Pancreas (tissue), 10 donors: ENCODE results near the gene MED26. TPM values are rescaled to one million over a fixed set of nuclear protein-coding genes. Genes with fewer than 3 reads are reported as not detected.

ENCODE experiments used
- ATAC-seq, 4 donors: fragments of 200-7000 bp; cut with Tn5 transposase; one replicate each; pipeline versions ENCODE4 v1.8.0 to v1.9.1; 2020; ENCODE audit warnings: mild to moderate bottlenecking in 4 of 4, moderate library complexity in 4 of 4
- DNase-seq, 6 donors: peaks; one replicate each; pipeline ENCODE4 v3.0.0-alpha.2; 2020
- FAIRE-seq: peaks from 2 replicates; lab custom pipeline; 2012; peaks lifted over from hg19 to GRCh38; lab: Jason Lieb, UNC
- H3K27ac ChIP-seq, 4 donors: fragments of 200-600 bp; sonication (generic); 1 replicate in 3 of 4; 2 replicates in 1 of 4; pipeline versions ENCODE4 v1.5.0 to v1.8.0; 2020
- H3K27me3 ChIP-seq, 4 donors: fragments of 200-600 bp; one replicate each; pipeline ENCODE4 v1.8.0; 2021
- H3K36me3 ChIP-seq, 3 donors: fragments of 200-600 bp; sonication (generic) in 1 of 3; one replicate each; pipeline versions ENCODE4 v1.5.0 to v1.8.0; 2020 to 2021
- H3K4me1 ChIP-seq, 3 donors: fragments of 200-600 bp; one replicate each; pipeline ENCODE4 v1.8.0; 2021
- H3K4me3 ChIP-seq, 4 donors: fragments of 200-600 bp; sonication (generic) in 2 of 4; one replicate each; pipeline versions ENCODE4 v1.5.0 to v1.8.0; 2020 to 2021
- H3K9me3 ChIP-seq, 4 donors: fragments of 200-600 bp; one replicate each; pipeline ENCODE4 v1.8.0; 2021
- WGBS, 2 donors: extraction: QIAGEN DNeasy Blood & Tissue Kit; methylation state at CpG; one replicate each; pipeline ENCODE4 v1.1.7; 2013; 5-methylcytosine and 5-hydroxymethylcytosine counted together
- intact Hi-C, 3 donors: fragments of 100-400 bp; cut with DNase I; formaldehyde crosslinking; loops; one replicate each; pipeline versions ENCODE4 v1.11.1 to v1.14.2; 2022
- polyA plus RNA-seq, 2 donors: library from polyadenylated mRNA; stranded (reverse); fragments of 200-250 nt; gene quantifications; one replicate each; pipeline ENCODE4 v1.2.3, GENCODE V29; 2013
- total RNA-seq, 6 donors: library from RNA; stranded (reverse); fragmentation: NEBNext Ultra II Directional in 4 of 6; extraction: Animal tissue kit (Norgen Biotek cat#: 25700) in 4 of 6; gene quantifications; one replicate each; pipeline versions ENCODE4 v1.2.1 to v1.2.4, GENCODE V29; 2021 to 2023
- TF ChIP-seq, protein P1 (sequence below), 4 donors: fragments of 200-600 bp; sonication (generic) in 3 of 4; IDR thresholded peaks; one replicate each; pipeline versions ENCODE4 v1.5.0 to v1.8.0; 2021; ENCODE audit warnings: antibody characterized with exemption in 4 of 4
- donor health status: healthy with polysubstance abuse.
- donor health status: DM: no; HTN: no; CAD: no; lungs with moderate emphysema.
- donor health status: DM: no; HTN: no; CAD: no.
- donor health status: control.
- donor health status: control.
- donor health status: Bipolar disorder and iron deficiency.
- donor health status: DM: yes; HTN: yes; CAD: no.
- donor health status: DM: no; HTN: no; CAD: no.
- donor health status: DM: no; HTN: no; CAD: no.
- donor health status: DM: yes; HTN: yes; CAD: no.

The MED26 gene
- total and polyA plus RNA-seq, 8 donors: 3.7 to 7.1 (median 4.0) TPM

DNA sequence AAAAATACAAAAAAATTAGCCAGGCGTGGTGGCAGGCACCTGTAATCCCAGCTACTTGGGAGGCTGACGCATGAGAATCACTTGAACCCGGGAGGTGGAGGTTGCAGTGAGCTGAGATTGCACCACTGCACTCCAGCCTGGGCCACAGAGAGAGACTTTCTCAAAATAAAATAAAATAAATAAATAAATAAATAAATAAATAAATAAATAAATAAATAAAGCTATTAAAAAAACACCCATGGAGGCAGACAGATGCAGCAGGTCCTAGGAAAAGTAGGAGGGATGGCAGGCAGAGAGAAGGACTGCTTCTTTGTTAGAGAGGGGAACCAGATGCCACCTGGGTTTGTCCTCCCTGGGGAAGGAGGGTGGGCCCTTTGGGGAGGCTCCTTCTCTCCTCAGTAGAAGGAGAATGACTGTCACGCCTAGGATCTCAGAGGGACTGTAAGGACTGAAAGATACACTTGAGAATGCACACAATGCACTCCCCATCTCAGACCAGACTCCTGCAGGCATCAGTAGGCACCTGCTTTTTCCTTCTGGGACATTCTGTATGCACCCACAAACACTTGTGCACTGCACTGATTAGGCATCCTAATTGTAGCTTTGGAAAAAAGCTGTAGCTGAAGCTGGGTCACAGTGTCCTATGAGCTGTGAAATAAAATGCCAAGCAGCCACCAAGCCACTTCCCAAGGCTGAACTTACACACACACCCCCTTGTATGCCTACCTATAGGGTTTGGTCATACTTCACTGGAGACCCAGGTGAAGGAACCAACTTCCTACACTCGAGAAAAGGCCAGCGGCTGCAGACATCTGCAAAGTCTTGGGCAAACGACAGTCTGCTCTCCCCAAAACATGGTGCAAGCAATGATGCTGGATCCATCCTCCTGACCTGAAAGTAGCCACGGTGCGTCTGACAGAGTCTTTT is 36.9 kb downstream of the MED26 start:
- Histone ChIP-seq H3K36me3 (no peaks in the 10 kb centered on the region), H3K9me3 (no peaks in the 10 kb centered on the region), H3K27ac (no peak overlapping the region), H3K4me3 (no peak overlapping the region), H3K27me3 (no peaks in the 10 kb centered on the region), H3K4me1 (peaks cover 17 to 36% (median 18%) of the 10 kb centered on the region in 3 donors)
- no peak for ATAC-seq
- TF ChIP-seq, protein P1, sequence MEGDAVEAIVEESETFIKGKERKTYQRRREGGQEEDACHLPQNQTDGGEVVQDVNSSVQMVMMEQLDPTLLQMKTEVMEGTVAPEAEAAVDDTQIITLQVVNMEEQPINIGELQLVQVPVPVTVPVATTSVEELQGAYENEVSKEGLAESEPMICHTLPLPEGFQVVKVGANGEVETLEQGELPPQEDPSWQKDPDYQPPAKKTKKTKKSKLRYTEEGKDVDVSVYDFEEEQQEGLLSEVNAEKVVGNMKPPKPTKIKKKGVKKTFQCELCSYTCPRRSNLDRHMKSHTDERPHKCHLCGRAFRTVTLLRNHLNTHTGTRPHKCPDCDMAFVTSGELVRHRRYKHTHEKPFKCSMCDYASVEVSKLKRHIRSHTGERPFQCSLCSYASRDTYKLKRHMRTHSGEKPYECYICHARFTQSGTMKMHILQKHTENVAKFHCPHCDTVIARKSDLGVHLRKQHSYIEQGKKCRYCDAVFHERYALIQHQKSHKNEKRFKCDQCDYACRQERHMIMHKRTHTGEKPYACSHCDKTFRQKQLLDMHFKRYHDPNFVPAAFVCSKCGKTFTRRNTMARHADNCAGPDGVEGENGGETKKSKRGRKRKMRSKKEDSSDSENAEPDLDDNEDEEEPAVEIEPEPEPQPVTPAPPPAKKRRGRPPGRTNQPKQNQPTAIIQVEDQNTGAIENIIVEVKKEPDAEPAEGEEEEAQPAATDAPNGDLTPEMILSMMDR (IDR thresholded peaks at IDR 0.05): no peak
- WGBS, 2 donors: 88 to 89% methylated on average over 9 of the region's 9 CpGs
- FAIRE-seq: no peak
- intact Hi-C loops: no loop called here
- DNase-seq: peak in 1 of 6 donors; percentile 6

GRCh38 chr19:16589917-16590316 is 38.1 kb downstream of the MED26 start:
- intact Hi-C loops: no loop called here
- 64 to 69% methylated on average over 3 of the region's 3 CpGs for WGBS, 2 donors
- peaks cover 17 to 45% (median 18%) of the 10 kb centered on the region in 3 donors for H3K4me1 ChIP-seq

DNA sequence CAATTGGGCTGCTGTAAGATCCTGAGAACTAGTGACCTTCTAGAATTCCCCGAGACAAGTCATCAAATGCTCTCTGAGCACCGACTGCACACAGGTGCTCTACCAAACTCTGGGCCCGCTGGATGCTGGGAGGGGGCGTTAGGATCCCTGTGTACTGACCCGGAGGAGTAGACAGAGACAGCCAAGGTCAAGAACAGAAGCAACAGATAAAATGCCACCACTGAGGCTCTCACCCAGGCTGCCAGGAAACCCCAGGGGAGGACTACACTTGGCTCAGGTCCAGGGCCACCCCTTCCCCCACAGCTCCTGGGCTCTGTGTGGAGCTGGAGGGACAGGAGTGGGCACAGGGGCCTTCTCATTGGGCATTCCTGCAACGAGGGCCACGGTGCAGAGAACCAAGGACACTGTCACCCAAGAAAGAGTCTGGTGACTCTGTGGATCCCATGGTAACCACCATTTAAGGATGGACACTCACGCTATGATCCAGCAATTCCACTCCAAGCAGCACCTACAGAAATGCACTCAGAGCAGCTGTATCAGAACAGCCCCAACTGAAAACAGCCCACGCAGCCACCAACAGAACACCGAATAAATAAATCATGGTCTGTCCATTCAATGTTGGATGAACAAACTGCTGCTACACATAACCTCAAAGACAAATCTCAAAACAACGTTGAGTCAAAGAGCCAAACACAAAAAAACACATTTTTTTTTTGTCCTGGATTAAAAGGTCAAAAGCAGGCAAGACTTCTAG is 39.0 kb downstream of the MED26 start:
- no peak overlapping the region for H3K4me3 ChIP-seq
- no peak for FAIRE-seq

More at GRCh38 chr19:16589917-16590316, 38.1 kb downstream of the MED26 start:
- no peak overlapping the region for H3K27ac ChIP-seq
- TF ChIP-seq, protein P1 (IDR thresholded peaks at IDR 0.05): no peak
- no peak for ATAC-seq
- H3K4me3 ChIP-seq: no peak overlapping the region
- H3K36me3 ChIP-seq: no peaks in the 10 kb centered on the region
- no peaks in the 10 kb centered on the region for H3K9me3 ChIP-seq
- peak in 1 of 6 donors; percentile 73 for DNase-seq
- no peak for FAIRE-seq
- H3K27me3 ChIP-seq: no peaks in the 10 kb centered on the region

DNA sequence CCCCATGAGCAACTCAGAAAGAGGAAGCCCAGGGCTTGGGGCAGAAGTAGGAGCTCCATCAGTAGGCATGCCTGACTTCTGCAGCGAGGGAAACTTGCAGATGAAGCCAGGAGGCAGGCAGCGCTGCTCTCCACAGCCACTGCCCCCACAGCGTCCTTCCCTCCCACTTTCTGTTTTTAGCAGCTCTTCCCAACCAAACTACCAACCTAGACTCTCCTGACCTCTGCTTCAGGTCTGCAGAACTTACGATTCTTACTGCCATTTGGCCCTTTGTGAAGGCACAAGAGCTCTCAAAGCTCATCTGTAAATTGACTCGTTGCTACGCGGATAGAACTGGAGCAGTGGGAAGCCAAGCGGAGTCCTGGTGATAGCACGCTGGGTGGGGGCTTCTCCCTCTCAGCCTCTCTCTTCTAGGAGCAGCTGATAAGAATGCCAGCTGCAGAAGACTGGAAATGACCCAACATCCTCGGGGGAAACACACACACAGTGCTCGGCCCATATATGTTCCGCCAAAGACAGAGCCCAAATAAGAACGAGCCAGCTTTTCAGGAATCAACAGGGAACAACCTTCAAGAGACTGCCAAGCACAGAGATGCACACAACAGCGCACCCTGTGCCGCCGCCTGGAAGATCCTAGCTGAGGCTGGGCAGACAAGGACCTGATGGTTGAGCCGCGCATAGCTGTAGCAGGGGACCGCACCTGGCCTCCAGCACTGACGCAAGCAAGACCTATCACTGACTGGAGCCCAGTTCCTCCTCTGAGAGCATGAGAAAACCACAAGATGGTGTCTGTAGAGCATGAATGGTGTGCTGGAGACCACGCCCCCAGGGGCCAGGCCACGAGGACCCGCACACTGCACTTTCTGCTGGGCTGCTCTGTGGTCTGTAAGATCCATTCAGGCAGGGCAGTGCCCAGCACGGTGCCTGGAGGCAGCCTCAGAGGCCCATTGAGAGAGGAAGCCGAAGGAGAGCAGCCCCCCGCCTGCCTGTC is 39.9 kb downstream of the MED26 start:
- Histone ChIP-seq H3K9me3 (no peaks in the 10 kb centered on the region), H3K27ac (peak overlapping the region in 3 of 4 donors; percentile 2 to 55 (median 36)), H3K4me1 (peaks cover 17 to 57% (median 18%) of the 10 kb centered on the region in 3 donors), H3K27me3 (no peaks in the 10 kb centered on the region), H3K4me3 (peak overlapping the region in 1 of 4 donors; percentile 9), H3K36me3 (no peaks in the 10 kb centered on the region)
- peak in 5 of 6 donors; percentile 50 to 75 (median 51) for DNase-seq
- TF ChIP-seq, protein P1 (IDR thresholded peaks at IDR 0.05): no peak
- no peak for FAIRE-seq
- WGBS, 2 donors: 29 to 37% methylated on average over 26 of the region's 26 CpGs
- ATAC-seq: peak; percentile 60 to 80 (median 76)
- intact Hi-C loops: no loop called here

More for the DNA sequence above, 39.0 kb downstream of the MED26 start:
- TF ChIP-seq, protein P1 (IDR thresholded peaks at IDR 0.05): no peak
- intact Hi-C loops: no loop called here
- peak in 1 of 4 donors; percentile 13 for ATAC-seq
- Histone ChIP-seq H3K27me3 (no peaks in the 10 kb centered on the region), H3K4me1 (peaks cover 17 to 51% (median 18%) of the 10 kb centered on the region in 3 donors), H3K9me3 (no peaks in the 10 kb centered on the region), H3K27ac (peak overlapping the region in 3 of 4 donors; percentile 2 to 55 (median 36)), H3K36me3 (no peaks in the 10 kb centered on the region)
- DNase-seq: peak in 1 of 6 donors; percentile 63
- 49 to 51% methylated on average over 11 of the region's 11 CpGs for WGBS, 2 donors
